Stomach (tissue), 4 donors: ENCODE data around the gene SECISBP2.

Experiments
- CTCF ChIP-seq, 7 experiments: fragments of 450-650 bp in 4 of 7; fragments of 200-600 bp in 3 of 7; sonication (generic) in 3 of 7; IDR thresholded peaks; one replicate each; pipeline ENCODE4 v1.5.1; 2016 to 2019; ENCODE audit warnings: antibody characterized with exemption in 7 of 7, control low read depth in 2 of 7, mild to moderate bottlenecking in 1 of 7
- POLR2A ChIP-seq, 4 donors: fragments of 450-650 bp; IDR thresholded peaks; one replicate each; pipeline ENCODE4 v1.6.1; 2016; ENCODE audit warnings: antibody characterized with exemption in 4 of 4, control low read depth in 2 of 4, mild to moderate bottlenecking in 1 of 4, moderate library complexity in 1 of 4

GRCh38 chr9:89309166-89309565 lies 9.1 kb upstream of the SECISBP2 start:
- no peak for TF ChIP-seq POLR2A (IDR thresholded peaks at IDR 0.05)
- TF ChIP-seq CTCF (IDR thresholded peaks at IDR 0.05): no peak
